ENCODE results near the gene DRAXIN. TPM values are rescaled to one million over a fixed set of nuclear protein-coding genes. Genes with fewer than 3 reads are reported as not detected.

The DRAXIN gene
- total and polyA plus RNA-seq, 4 donors, result 0.04 to 0.31 (median 0.14) TPM

- 46 to 51% methylated on average over 34 of the region's 34 CpGs for WGBS, 2 donors
- no peak for TF ChIP-seq CTCF (IDR thresholded peaks at IDR 0.05; ENCODE audit: control extremely low read depth, extremely low read depth)
- H3K9ac ChIP-seq (ENCODE audit: insufficient read depth in 1 of 2, low read length in 2 of 2), result no peak overlapping the region
- ATAC-seq (ENCODE audit: insufficient read depth, low FRiP score), result no peak
- no peak overlapping the region for H3K27ac ChIP-seq (ENCODE audit: low read depth in 1 of 2, low read length in 1 of 2)
- no peak overlapping the region for H3K4me3 ChIP-seq
- peaks cover 0 to 24% (median 6%) of the 10 kb centered on the region in 5 donors for H3K4me1 ChIP-seq (ENCODE audit: control insufficient read depth in 5 of 5, insufficient read depth in 5 of 5, low read length in 5 of 5)
- peaks cover 0 to 4% (median 0%) of the 10 kb centered on the region in 4 donors for H3K9me3 ChIP-seq (ENCODE audit: control insufficient read depth in 4 of 4, insufficient read depth in 3 of 4, low read length in 3 of 4)
- DNase-seq, result peak; percentile 33 to 47 (median 40)
- H3K27me3 ChIP-seq (ENCODE audit: control insufficient read depth in 3 of 3, insufficient read depth in 3 of 3, low read length in 2 of 3), result peaks cover 0 to 15% (median 0%) of the 10 kb centered on the region in 3 donors
- no peaks in the 10 kb centered on the region for H3K36me3 ChIP-seq (ENCODE audit: control insufficient read depth in 4 of 4, insufficient read depth in 4 of 4, low read length in 4 of 4)
Observed at GRCh38 chr1:11700601-11701467, 9.3 kb downstream of the DRAXIN start.

GRCh38 chr1:11701551-11701961, 10.0 kb downstream of the DRAXIN start:
- ATAC-seq (ENCODE audit: insufficient read depth, low FRiP score), result no peak
- TF ChIP-seq CTCF (IDR thresholded peaks at IDR 0.05; ENCODE audit: control extremely low read depth, extremely low read depth), result no peak
- 40 to 57% methylated on average over 15 of the region's 15 CpGs for WGBS, 2 donors
- peak in 2 of 3 donors; percentile 53 to 71 for DNase-seq
- Histone ChIP-seq H3K27me3 (ENCODE audit: control insufficient read depth in 3 of 3, insufficient read depth in 3 of 3, low read length in 2 of 3) (peaks cover 0 to 15% (median 0%) of the 10 kb centered on the region in 3 donors), H3K4me3 (no peak overlapping the region), H3K4me1 (ENCODE audit: control insufficient read depth in 5 of 5, insufficient read depth in 5 of 5, low read length in 5 of 5) (peaks cover 0 to 24% (median 6%) of the 10 kb centered on the region in 5 donors), H3K27ac (ENCODE audit: low read depth in 1 of 2, low read length in 1 of 2) (no peak overlapping the region), H3K9ac (ENCODE audit: insufficient read depth in 1 of 2, low read length in 2 of 2) (no peak overlapping the region), H3K9me3 (ENCODE audit: control insufficient read depth in 4 of 4, insufficient read depth in 3 of 4, low read length in 3 of 4) (peaks cover 0 to 4% (median 0%) of the 10 kb centered on the region in 4 donors), H3K36me3 (ENCODE audit: control insufficient read depth in 4 of 4, insufficient read depth in 4 of 4, low read length in 4 of 4) (no peaks in the 10 kb centered on the region)

- no peak for DNase-seq
- Histone ChIP-seq H3K9ac (ENCODE audit: insufficient read depth in 1 of 2, low read length in 2 of 2) (no peak overlapping the region), H3K27ac (ENCODE audit: low read depth in 1 of 2, low read length in 1 of 2) (no peak overlapping the region), H3K27me3 (ENCODE audit: control insufficient read depth in 3 of 3, insufficient read depth in 3 of 3, low read length in 2 of 3) (peaks cover 0 to 15% (median 0%) of the 10 kb centered on the region in 3 donors), H3K36me3 (ENCODE audit: control insufficient read depth in 4 of 4, insufficient read depth in 4 of 4, low read length in 4 of 4) (no peaks in the 10 kb centered on the region), H3K4me1 (ENCODE audit: control insufficient read depth in 5 of 5, insufficient read depth in 5 of 5, low read length in 5 of 5) (peaks cover 0 to 24% (median 6%) of the 10 kb centered on the region in 5 donors), H3K9me3 (ENCODE audit: control insufficient read depth in 4 of 4, insufficient read depth in 3 of 4, low read length in 3 of 4) (peaks cover 0 to 4% (median 0%) of the 10 kb centered on the region in 4 donors), H3K4me3 (no peak overlapping the region)
- no peak for TF ChIP-seq CTCF (IDR thresholded peaks at IDR 0.05; ENCODE audit: control extremely low read depth, extremely low read depth)
- ATAC-seq (ENCODE audit: insufficient read depth, low FRiP score), result no peak
- WGBS, 2 donors, result 83 to 87% methylated on average over 15 of the region's 15 CpGs
Observed at GRCh38 chr1:11701981-11702803, 10.7 kb downstream of the DRAXIN start.
